Activated naive CD8-positive, alpha-beta T cell treated with anti-CD3 and anti-CD28 coated beads, Interleukin-2, amount 50 U/mL, for 16 hours (primary cell): ENCODE measurements around the gene OXSR1.

Source experiments
- DNase-seq: peaks from one replicate; pipeline ENCODE4 v3.0.0-alpha.2; 2020; ENCODE audit warnings: low read depth, low spot score

OXSR1 gene

GRCh38 chr3:38164952-38165721 lies at the start of gene OXSR1:
Gene OXSR1, plus strand, starts transcription at chr3:38165537. Its CDS starts 340 bp downstream, at chr3:38165877.
- DNase-seq: peak; percentile 90

GRCh38 chr3:38115645-38116427 lies 49.5 kb upstream of the OXSR1 start:
- no peak for DNase-seq

GRCh38 chr3:38116471-38117162 lies 48.7 kb upstream of the OXSR1 start:
- no peak for DNase-seq

GRCh38 chr3:38117163-38117716 lies 48.1 kb upstream of the OXSR1 start:
- DNase-seq: no peak

GRCh38 chr3:38117748-38118420 lies 47.5 kb upstream of the OXSR1 start:
- peak; percentile 44 for DNase-seq

- DNase-seq: no peak
Measured at GRCh38 chr3:38118421-38119247, 46.7 kb upstream of the OXSR1 start.

- DNase-seq: no peak
Measured at GRCh38 chr3:38119248-38119544, 46.1 kb upstream of the OXSR1 start.

- no peak for DNase-seq
Measured at GRCh38 chr3:38119821-38120692, 45.3 kb upstream of the OXSR1 start.

- DNase-seq: no peak
Measured at GRCh38 chr3:38120693-38121450, 44.5 kb upstream of the OXSR1 start.

GRCh38 chr3:38121451-38121831 lies 43.9 kb upstream of the OXSR1 start:
- no peak for DNase-seq

- no peak for DNase-seq
Measured at GRCh38 chr3:38121832-38122461, 43.4 kb upstream of the OXSR1 start.

- no peak for DNase-seq
Measured at GRCh38 chr3:38122712-38123290, 42.5 kb upstream of the OXSR1 start.

GRCh38 chr3:38124324-38125122 lies 40.8 kb upstream of the OXSR1 start:
- DNase-seq: no peak

- DNase-seq: no peak
Measured at GRCh38 chr3:38125305-38126120, 39.8 kb upstream of the OXSR1 start.

- no peak for DNase-seq
Measured at GRCh38 chr3:38126121-38126892, 39.0 kb upstream of the OXSR1 start.
